GM19467 (cell line): ENCODE results near the gene PAOX.
"Not testable (repeated sequence)": the region's sequence is repeated elsewhere in the genome, so short reads cannot be mapped to it uniquely, and the experiment has no call there.

ENCODE experiments used
- ATAC-seq: cut with Tn5 transposase; IDR thresholded peaks from one replicate; pipeline ENCODE4 v1.9.1; 2021; ENCODE audit warnings: mild to moderate bottlenecking, moderate library complexity; ENCODE audit not compliant: unreplicated experiment

PAOX gene

GRCh38 chr10:133431888-133432613 is 53.0 kb downstream of the PAOX start:
- ATAC-seq = not testable (repeated sequence)

GRCh38 chr10:133432789-133433188 is 53.7 kb downstream of the PAOX start:
- ATAC-seq = not testable (repeated sequence)

GRCh38 chr10:133438711-133439273 is 59.7 kb downstream of the PAOX start:
- ATAC-seq = no peak

GRCh38 chr10:133439517-133440461 is 60.7 kb downstream of the PAOX start:
- no peak for ATAC-seq

GRCh38 chr10:133440633-133441285 is 61.7 kb downstream of the PAOX start:
- no peak for ATAC-seq
